ENCODE data around the gene MRPS2. TPM values are rescaled to one million over a fixed set of nuclear protein-coding genes. Genes with fewer than 3 reads are reported as not detected.

Gene MRPS2
- total and polyA plus RNA-seq, 2 of the 4 experiments (the other 2 are of a cell fraction) = 53.1 to 104 TPM

DNA sequence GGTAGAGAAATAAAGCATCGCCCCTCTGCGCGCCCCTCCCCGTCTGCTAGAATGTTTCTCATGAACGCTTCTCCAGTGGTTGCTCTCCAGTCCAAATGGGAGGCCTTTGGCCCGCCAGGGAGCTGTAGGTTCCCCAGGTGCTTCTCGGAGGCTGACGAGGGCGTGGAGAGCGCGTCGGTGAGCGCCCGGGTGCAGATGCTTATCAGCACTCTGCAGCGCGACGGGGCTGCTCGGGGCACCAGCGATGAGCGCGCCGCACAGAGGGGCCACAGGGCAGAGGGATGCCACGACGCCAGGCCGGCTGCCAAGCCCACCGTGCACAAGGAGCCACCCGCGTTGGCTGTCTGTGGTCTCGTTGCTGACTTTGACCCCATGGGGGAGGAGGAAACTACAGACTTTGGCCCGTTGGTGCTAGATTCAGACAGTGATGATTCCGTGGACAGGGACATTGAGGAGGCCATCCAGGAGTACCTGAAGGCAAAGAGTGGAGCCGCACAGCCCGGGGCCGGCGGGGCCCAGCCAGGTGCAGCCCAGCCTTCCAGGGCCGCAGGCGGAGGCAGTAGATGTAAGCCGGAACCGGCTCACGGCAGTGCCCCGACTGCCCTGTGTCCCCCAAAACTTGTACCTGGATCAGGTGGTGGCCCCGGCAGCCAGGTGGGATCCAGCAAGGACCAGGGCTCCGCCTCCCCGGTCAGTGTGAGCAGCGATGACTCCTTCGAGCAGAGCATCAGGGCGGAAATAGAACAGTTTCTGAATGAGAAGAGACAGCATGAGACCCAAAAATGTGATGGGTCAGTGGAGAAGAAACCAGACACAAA lies 15.8 kb upstream of the MRPS2 start:
- H3K9me3 ChIP-seq (ENCODE audit: control insufficient read depth, insufficient read depth, low read length) = no peaks in the 10 kb centered on the region
- H3K27me3 ChIP-seq (ENCODE audit: control insufficient read depth, insufficient read depth, low read length) = no peaks in the 10 kb centered on the region
- no peak for DNase-seq
- TF ChIP-seq MXI1 (IDR thresholded peaks at IDR 0.05; ENCODE audit: borderline replicate concordance, low read depth, low read length) = no peak
- no peak for TF ChIP-seq POLR2A (IDR thresholded peaks at IDR 0.05; ENCODE audit: low read depth, low read length)
- H3K9ac ChIP-seq (ENCODE audit: low read depth, low read length) = no peak overlapping the region
- H2BK5ac ChIP-seq (ENCODE audit: low read depth, low read length, poor library complexity, severe bottlenecking) = no peak overlapping the region
- H4K8ac ChIP-seq (ENCODE audit: low read depth in 2 of 2, low read length in 2 of 2) = no peak overlapping the region
- no peak overlapping the region for H2BK20ac ChIP-seq (ENCODE audit: low read depth, low read length)
- no peak overlapping the region for H3K56ac ChIP-seq (ENCODE audit: extremely low read depth, insufficient read depth, low read length)
- 96% methylated on average over 22 of the region's 47 CpGs; no CpG with 5 or more reads in 1 of the 2 experiments for WGBS, 2 experiments (ENCODE audit: extremely low coverage in 2 of 2, insufficient read length in 1 of 2)
- H3K27ac ChIP-seq (ENCODE audit: insufficient read depth, low read length) = no peak overlapping the region
- H3K9me1 ChIP-seq (ENCODE audit: insufficient read depth, low read length) = no peaks in the 10 kb centered on the region; the same call in 1 of the 2 replicates
- H3K79me1 ChIP-seq (ENCODE audit: low read depth in 1 of 2, low read length in 2 of 2) = peaks cover 16 to 17% of the 10 kb centered on the region in 2 experiments; a peak in 2 of 4 replicates
- no peak overlapping the region for H3K14ac ChIP-seq (replicated peaks; ENCODE audit: low read depth, low read length)
- no peak overlapping the region for H3K4me3 ChIP-seq (ENCODE audit: insufficient read depth, low read depth, low read length)
- H3K18ac ChIP-seq (ENCODE audit: low read depth, low read length) = no peak overlapping the region
- H3K4me1 ChIP-seq (ENCODE audit: control insufficient read depth, insufficient read depth, low read length) = 0 out of 2 replicates have a peak, but pooled peaks cover 4% of the 10 kb centered on the region
- no peak overlapping the region for H2BK15ac ChIP-seq (ENCODE audit: low read depth, low read length)
- in situ Hi-C loops (cut with MboI; ENCODE audit: low sequenced_read_pairs) (no loop called here), intact Hi-C loops (cut with micrococcal nuclease) (no loop called here), dilution Hi-C loops (cut with HindIII; ENCODE audit: low sequenced_read_pairs, unreplicated experiment) (no loop called here)
- CTCF ChIA-PET = no interaction called here
- no peak overlapping the region for H2AK9ac ChIP-seq (replicated peaks; ENCODE audit: low read depth, low read length, poor library complexity)
- no peak overlapping the region for H2AFZ ChIP-seq (replicated peaks; ENCODE audit: low read length, poor library complexity)
- H3K4ac ChIP-seq (ENCODE audit: low read depth, low read length) = no peak overlapping the region
- H2BK120ac ChIP-seq (ENCODE audit: low read depth, low read length) = no peak overlapping the region
- ATAC-seq (ENCODE audit: low read depth) = no peak
- no peak overlapping the region for H4K91ac ChIP-seq (ENCODE audit: insufficient read depth, low read depth, low read length)
- BruUV-seq (replicated peaks) = no TSS peak
- H4K20me1 ChIP-seq (ENCODE audit: insufficient read depth, low read length) = no peaks in the 10 kb centered on the region; the same call in 1 of the 2 replicates
- POLR2A ChIA-PET (ENCODE audit: unreplicated experiment) = no interaction called here
- H3K23ac ChIP-seq (ENCODE audit: low read depth, low read length) = no peak overlapping the region
- no peak overlapping the region for H4K5ac ChIP-seq (ENCODE audit: low read depth, low read length)
- no peak overlapping the region for H2AK5ac ChIP-seq (ENCODE audit: low read depth, low read length)
- peaks cover 36% of the 10 kb centered on the region for H3K36me3 ChIP-seq (ENCODE audit: control insufficient read depth, insufficient read depth, low read length)
- no peak overlapping the region for H3K4me2 ChIP-seq (ENCODE audit: low read depth, low read length)
